Measurements from ENCODE around the gene FBP2.

Gene FBP2

GRCh38 chr9:94593459-94594345 lies at the start of gene FBP2:
Gene FBP2, minus strand, starts transcription at chr9:94593824. Its CDS starts 98 bp downstream, at chr9:94593726.
- DNase-seq (ENCODE audit: low read depth, low spot score), result no peak

- no peak for DNase-seq (ENCODE audit: low read depth, low spot score)
Measured at GRCh38 chr9:94643176-94643575, 49.6 kb upstream of the FBP2 start.

DNA sequence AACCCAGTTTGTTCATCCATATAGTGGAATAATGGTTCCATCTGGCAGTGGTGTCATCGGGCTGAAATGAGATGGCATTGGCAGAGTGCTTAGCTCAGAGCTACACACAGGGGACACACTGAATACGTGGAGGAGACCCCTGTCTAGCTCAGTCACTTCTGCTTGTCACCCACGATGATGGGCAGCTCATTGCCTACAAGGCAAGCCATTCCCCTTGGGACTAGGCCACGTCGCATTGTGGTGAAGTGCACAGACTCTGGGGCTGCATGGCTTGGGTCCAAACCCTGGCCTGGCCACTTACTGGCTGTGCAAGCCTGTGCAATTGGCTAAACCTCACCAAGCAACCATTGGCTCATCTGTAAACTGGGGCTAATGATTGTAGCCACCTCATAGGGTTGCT lies 48.9 kb upstream of the FBP2 start:
- DNase-seq (ENCODE audit: low read depth, low spot score), result no peak

DNA sequence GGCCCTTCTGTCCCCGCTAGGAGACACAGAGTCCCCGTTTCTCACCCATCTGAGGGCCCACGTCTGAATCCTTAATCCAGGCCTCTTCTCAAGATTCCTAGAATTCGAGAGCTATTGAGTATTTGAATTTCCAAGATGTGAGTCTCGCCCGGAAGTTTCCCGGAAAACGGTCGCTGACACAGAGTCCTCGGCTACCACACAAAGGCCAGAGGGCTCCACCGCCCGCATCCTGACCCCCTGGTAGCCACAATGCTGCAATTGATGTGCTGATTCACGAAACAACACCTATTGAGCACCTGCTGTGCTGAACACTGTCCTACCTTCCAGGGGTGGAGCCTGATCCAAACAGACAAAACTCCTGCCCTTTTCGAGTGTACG lies 46.4 kb upstream of the FBP2 start:
- no peak for DNase-seq (ENCODE audit: low read depth, low spot score)

DNA sequence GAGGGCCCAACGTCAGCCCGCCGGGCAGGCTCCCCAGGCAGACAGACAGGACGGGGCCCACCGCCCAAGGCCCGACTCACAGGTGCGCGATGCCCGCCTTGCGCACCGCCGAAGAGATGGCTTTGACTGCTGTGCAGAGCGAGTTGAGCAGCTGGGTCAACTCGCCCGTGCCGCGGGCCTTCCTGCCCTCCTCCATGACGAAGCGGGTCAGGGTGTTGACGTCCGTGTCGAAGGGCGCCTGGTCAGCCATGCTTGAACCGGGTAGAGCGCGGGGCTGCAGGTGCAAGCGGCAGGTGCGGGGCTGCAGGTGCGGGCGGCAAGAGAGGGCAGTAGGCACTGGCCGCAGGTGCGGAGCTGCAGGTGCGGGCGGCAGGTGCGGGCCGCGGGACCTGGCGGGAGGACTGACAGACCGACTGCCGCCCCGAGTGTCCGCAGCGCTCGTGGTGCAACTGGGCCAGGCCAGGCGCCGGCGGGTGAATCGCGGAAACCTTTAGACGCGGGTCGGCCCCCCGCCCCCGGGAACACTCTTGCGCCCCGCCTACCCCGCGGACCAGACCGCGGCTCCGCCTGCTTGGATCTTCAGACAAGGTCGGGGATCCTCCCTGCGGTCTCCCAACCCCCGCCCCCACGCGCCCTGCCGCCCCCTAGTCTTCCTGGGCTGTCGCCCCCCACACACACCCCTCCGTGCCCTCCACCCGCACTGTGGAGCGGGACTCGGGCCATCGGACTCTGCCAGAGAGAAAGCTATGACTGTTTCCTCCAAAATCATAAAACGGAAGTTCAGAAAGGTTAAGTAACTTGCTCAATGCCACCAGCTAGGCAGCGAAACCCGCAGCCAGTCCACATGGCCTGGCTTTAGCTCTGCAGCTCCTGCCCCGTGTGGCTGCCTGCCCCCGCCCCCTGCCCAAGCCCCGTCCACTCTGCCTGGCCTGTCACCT lies 45.7 kb upstream of the FBP2 start, which contains the start of gene FBP1:
FBP1 (minus strand) TSS at position 458 of the 938 bp plus-strand sequence; CDS start at position 250, 208 bp downstream.
- no peak for DNase-seq (ENCODE audit: low read depth, low spot score)

DNA sequence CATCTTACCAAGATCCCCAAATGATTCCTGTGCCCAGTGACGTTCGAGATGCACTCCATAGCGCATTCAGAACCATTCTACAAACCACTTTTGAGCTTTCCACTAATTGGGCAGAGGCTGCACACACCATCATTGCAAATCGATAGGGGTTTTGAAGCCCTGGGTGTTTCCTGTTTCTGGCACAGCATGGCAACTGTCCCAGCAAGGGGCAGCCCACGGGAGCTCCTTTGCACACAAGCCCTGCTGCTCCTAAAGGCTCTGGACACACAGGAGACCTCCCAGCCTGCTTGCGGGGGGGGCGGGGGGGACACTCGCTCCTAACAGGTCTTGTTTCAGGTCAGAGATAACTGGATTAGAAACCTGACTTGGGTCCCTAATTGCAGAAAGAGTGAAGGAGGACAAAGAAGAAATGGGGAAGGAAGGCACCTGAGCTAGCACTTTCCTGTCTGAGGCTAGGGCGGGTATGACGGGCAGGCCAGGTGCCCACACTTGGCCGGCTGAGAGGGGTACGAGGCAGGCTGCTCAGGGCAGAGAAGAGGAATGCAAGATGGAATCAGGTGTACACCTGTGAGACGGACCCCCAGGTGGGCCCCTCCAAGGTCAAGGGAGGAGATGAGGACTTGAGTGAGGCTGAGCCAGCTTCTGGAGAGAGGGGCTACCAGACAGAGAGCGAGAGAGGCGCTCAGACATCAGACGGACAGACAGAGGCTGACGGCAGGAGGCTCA lies 44.9 kb upstream of the FBP2 start:
- no peak for DNase-seq (ENCODE audit: low read depth, low spot score)

- no peak for DNase-seq (ENCODE audit: low read depth, low spot score)
Measured at GRCh38 chr9:94632737-94633136, 39.1 kb upstream of the FBP2 start.

DNA sequence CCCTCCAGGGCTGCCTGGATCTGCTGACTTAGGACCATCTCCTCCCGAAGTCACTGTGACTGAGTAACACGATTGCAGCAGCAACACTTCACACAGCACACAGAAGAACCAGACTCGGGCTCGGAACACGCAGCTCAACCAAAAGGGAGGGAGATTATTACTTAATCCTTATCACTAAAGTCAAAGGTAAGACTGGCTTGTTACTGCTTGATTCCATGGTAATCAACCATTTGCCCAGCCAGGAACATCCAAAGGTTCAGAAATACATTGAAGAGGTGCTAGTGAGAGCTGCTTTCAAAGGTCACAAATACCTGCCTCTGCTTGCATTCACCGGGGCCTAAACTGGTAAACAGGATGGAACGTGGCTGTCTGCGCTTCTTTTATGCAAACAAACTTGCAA lies 38.0 kb upstream of the FBP2 start:
- no peak for DNase-seq (ENCODE audit: low read depth, low spot score)

- DNase-seq (ENCODE audit: low read depth, low spot score), result no peak
Measured at GRCh38 chr9:94630833-94631232, 37.2 kb upstream of the FBP2 start.

DNA sequence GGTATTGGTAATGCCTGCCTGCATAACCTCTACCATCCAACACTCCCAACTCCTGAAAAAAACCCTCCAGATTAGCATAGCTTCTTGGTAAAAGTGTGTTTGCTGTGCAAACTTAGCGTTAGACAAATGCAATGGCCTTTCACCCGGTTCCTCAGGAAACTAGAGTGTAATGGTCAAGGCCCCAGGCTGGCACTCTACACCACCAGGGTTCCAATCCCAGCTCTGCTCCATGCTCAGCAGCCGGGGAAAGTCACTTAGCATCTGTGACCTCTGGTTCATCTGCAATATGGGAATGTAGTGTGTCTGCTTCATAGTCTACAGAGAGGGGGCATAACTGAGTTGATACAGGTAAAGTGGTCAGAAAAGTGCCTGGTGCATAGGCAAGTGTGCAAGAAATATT lies 36.7 kb upstream of the FBP2 start:
- no peak for DNase-seq (ENCODE audit: low read depth, low spot score)

DNA sequence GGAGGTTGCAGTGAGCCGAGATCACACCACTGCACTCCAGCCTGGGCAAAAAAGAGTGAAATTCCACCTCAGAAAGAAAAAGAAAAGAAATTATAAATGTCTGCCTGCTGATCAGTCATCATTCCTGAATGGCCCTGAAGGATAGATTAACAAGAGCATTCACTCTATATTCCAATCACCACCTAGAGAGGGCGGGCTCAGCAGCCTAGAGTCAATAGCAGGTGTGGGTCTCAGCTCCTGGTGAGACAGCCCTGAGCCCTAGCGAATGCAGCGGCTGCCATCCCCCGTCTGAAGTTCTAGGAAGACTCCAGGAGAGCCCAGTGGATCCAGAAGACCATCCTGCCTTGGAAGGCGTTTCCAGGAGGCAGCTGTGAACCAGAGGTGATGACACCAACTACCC lies 33.7 kb upstream of the FBP2 start:
- DNase-seq (ENCODE audit: low read depth, low spot score), result no peak

DNA sequence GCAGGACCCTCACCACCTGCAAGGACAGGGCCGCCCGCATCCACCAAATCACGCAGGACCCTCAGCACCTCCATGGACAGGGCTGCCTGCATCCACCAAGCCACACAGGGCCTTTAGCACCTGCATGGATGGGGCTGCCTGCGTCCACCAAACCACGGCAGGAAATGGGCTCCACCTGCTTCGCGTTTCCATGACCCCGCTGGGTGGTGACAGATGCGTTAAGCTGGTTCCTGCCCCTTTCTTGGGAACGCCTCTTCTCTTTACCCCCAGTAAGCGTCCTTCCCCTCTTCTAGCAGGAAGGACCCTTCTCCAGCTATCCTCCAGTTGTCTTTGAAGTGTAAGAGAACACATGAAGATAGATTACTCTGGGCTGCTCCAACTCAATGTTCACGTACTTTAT lies 32.2 kb upstream of the FBP2 start:
- DNase-seq (ENCODE audit: low read depth, low spot score), result no peak

- DNase-seq (ENCODE audit: low read depth, low spot score), result no peak
Measured at GRCh38 chr9:94624629-94625028, 31.0 kb upstream of the FBP2 start.

GRCh38 chr9:94623253-94623652 lies 29.6 kb upstream of the FBP2 start:
- DNase-seq (ENCODE audit: low read depth, low spot score), result no peak

- no peak for DNase-seq (ENCODE audit: low read depth, low spot score)
Measured at GRCh38 chr9:94622087-94622800, 28.6 kb upstream of the FBP2 start.

DNA sequence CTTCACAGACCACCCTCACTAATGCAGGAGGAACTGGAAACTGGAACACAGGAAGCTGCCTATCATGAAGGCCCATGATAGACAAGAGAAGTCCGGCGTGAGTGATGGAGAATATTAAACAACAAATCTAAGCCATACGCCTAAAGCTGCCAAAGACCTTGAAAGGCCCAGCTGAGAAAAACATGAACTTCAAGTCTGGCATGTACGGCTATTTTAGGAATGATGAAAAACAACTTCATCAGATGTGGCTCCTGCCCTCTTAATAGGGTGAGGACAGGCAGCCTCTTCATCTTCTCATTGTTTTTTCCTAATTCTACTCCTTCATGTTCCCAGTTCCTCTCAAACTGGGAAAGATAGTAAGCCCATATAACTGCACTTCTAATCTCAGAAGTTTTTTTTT lies 25.4 kb upstream of the FBP2 start:
- DNase-seq (ENCODE audit: low read depth, low spot score), result no peak

- no peak for DNase-seq (ENCODE audit: low read depth, low spot score)
Measured at GRCh38 chr9:94613003-94613402, 19.4 kb upstream of the FBP2 start.

DNA sequence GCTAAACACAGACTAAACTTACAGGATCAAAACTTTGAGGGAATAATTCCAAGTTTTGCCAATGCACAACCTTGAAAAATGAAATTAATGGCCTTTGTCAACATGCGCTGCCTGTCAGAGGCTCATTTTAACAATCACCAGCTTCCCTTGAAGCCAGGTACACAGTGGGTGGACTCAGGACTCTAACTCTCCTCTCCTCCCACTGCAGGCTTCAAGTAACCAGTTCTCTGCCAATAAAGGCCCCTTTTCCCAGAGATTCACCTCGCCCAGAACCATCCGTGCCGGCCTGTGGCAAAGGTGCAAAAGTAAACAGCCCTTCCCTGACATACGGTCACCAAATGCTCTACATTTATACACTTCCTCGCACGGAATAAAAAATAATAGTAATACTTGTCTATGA lies 18.4 kb upstream of the FBP2 start:
- no peak for DNase-seq (ENCODE audit: low read depth, low spot score)

DNA sequence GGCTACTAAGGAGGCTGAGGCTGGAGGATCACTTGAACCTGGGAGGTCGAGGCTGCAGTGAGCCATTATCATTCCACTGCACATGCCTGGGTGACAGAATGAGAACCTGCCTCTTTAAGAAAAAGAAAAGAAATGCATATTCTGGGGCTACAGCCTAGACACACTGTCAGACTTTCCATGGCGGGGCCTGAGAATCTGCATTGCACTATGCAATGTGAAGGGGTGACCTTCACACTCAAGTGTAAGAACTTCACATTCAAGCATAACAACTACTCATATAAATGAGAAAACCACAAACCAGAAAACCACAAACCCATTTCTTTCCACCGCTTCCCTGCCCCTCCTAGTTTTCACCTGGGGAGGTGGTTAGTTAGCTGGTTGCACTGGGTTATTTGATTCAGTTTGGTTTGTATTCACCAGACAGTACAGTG lies 18.0 kb upstream of the FBP2 start:
- DNase-seq (ENCODE audit: low read depth, low spot score), result no peak

GRCh38 chr9:94610181-94610606 lies 16.6 kb upstream of the FBP2 start:
- no peak for DNase-seq (ENCODE audit: low read depth, low spot score)

- DNase-seq (ENCODE audit: low read depth, low spot score), result no peak
Measured at GRCh38 chr9:94607423-94607691, 13.7 kb upstream of the FBP2 start.

Measured in activated CD4-positive, CD25-positive, alpha-beta regulatory T cell treated with anti-CD3 and anti-CD28 coated beads, Interleukin-2, amount 50 U/mL, for 16 hours (primary cell).